Activated gamma-delta T cell (primary cell): ENCODE data around the gene PIK3R1.

ENCODE experiments used
- DNase-seq: peaks from one replicate; lab custom pipeline; 2025; lab: John Stamatoyannopoulos, UW

The PIK3R1 gene

GRCh38 chr5:68329554-68330255, 114.1 kb downstream of the PIK3R1 start:
- no peak for DNase-seq

DNA sequence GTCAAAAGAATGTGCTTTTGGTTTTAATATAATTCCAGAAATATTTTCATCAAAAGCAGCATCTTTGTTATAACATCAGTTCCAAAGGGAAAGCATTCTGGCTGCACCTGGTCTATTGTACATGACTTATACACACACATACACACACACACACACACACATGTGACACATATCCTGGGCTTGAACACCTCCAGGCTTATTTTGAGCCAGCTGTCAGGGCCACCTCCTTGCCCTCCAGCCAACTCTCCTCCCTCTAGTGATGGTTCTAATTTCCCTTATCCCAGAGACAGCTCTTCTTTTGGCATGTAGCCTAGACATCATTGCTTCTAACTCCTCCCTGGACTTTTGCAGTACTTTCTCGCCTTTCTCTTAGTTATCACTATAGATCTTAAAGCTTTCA, 115.0 kb downstream of the PIK3R1 start:
- DNase-seq: no peak

GRCh38 chr5:68331192-68332079, 115.9 kb downstream of the PIK3R1 start:
- no peak for DNase-seq

GRCh38 chr5:68332080-68332451, 116.5 kb downstream of the PIK3R1 start:
- no peak for DNase-seq

DNA sequence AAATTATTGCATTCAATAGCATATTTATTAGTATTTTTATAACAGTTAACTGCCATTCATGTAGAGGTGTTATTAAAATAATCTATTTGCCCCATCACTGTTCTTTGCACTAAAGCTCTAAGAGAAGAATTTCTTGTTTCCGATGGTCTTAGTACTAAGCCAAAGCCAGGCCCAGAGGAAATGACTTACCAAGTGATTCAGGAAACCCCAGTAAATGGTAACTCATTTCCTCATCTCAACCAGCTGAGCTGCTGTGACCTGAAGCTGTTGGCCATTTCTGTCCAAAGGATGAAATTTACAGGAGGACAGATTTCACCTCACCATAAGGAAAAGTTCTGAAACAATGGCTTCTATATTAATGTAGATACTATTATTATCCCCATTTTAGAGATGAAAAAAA, 117.0 kb downstream of the PIK3R1 start:
- no peak for DNase-seq

DNA sequence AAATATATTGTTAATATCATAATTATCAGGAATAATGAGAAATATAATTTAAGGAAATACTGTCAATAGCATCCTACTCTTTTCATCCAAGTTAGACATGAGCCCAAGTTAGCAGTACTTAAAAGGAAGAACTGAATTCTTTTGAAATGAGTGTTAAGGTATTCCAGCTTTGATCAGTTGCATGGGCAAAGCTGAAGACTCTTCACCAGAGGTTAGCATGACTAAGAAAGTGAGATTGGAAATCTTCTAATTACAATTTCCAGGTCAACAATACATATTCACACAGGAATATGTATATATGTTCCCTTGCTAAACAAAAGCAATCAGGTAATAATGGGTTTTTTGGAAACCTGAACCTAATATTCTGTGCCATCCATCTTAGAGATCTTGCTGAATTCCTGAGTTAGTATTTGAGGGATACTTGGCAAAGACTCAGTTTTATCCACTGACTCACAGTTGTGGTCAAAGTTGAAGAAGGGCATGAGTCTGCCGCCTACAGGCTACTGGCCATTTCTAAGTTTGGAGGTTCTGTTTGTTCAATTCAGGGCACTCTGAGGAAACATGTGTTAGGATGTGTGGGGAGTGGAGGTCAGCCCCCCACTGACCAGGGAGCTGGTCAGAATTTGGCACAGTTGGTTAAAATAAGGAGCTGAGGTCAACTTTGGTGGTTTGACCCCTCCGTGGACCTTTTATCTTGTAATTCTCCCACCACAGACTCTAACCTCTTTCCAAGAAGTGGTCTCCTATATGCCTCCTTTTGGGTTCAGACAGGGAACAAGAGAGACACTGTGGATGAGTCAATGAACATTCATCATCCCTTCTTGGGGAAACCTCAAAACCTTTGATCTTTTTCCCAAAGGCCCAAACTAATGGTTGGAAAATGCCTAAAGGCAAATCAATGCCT, 118.3 kb downstream of the PIK3R1 start:
- DNase-seq: no peak

- no peak for DNase-seq
Observed at GRCh38 chr5:68334553-68334886, 119.0 kb downstream of the PIK3R1 start.

DNA sequence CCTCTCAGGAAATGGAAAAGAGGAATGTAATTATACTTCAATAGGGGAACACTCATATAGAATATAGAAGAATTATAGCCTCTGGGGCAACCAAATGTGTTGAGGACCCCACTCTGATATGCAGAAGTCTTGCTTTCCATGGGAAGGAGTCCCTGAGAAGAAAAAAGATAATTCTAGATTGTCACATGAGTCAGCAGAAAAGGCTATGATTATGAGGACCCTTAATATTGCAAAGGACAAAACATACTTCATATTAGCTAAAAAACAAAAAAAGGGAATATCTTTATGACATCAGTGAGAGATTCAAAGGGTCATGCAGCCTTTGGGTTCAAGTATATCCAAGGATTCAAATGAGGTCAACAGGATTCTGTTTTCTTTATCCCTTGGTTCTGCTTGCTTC, 119.5 kb downstream of the PIK3R1 start:
- DNase-seq: no peak

DNA sequence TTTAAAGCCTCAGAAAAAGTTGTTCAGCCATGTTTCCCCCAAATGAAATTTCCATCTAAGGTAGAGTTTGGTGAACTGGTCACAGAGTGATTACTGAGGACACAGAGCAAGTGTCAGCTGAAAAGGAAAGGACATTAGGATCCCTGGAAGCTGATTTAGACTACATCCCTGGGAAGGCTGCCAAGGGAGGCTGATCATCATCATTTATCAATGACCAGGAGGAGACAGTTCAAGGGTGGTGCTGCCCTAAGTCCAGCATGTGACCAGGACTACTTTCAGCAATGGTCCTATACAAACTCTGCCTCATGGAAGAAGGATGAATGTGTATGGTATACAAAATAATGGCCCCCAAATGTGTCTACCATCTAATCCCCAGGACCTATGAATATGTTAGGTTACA, 120.6 kb downstream of the PIK3R1 start:
- DNase-seq: no peak

DNA sequence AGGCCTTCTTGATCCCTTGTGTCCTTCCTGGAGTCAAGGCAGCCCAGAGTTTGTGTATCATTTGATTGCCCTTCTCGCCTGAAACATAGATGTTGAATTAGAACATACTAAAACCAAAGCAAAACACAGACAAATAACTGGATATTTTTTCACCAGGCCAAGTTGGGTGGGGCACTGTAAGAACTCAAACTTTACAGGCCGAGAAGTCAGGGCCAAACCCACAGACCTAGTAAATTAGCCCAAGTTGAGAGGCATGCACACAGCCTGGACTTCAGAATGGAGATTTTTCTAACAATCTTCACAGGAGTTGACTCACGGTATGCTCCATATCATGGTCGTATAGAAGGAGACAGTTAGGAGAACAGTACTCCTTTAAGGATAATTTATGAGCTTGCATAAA, 121.7 kb downstream of the PIK3R1 start:
- no peak for DNase-seq

- no peak for DNase-seq
Observed at GRCh38 chr5:68339921-68340321, 124.4 kb downstream of the PIK3R1 start.

- no peak for DNase-seq
Observed at GRCh38 chr5:68341006-68341405, 125.5 kb downstream of the PIK3R1 start.

- DNase-seq: no peak
Observed at GRCh38 chr5:68342693-68343092, 127.1 kb downstream of the PIK3R1 start.

DNA sequence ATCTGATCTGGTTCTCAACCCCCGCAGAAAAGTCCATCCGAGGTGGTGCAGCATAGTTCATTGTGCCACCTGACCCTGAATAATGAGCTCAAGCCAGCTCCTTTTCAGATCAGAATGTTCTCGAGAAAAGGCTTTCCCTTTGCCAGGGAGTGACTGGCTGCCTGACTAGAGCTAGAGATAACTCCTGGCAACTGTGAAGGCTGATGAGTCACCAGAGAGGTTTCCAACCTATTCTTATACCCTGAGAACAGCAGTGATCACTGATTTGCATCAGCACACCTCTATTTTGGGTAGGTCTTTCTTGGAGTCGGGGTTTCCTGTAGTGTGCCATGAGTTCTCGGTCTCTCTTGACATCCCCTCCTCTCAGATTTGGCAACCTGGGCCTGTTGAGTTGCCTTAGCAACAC, 127.9 kb downstream of the PIK3R1 start:
- DNase-seq: no peak

- no peak for DNase-seq
Observed at GRCh38 chr5:68344447-68345111, 129.0 kb downstream of the PIK3R1 start.

DNA sequence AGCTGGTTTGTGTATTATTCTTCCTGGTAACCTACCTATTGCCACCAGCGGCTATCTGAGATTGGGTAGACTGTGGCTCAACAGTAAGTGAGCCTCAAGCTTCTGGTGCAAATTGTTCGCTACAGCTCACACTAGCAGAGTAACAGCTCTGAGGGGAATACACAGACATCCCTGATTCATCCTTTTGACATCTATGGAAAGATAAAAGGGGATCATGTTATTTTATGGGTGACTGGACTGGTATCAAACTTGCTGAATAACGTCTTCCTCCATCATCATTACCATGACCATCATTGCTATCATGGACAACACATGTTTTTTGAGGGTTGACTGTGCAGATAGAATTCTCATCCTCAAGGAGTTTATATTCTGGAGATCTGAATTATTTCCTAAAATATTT, 129.6 kb downstream of the PIK3R1 start:
- no peak for DNase-seq

- no peak for DNase-seq
Observed at GRCh38 chr5:68345582-68345981, 130.0 kb downstream of the PIK3R1 start.

GRCh38 chr5:68347536-68347935, 132.0 kb downstream of the PIK3R1 start:
- DNase-seq: no peak

DNA sequence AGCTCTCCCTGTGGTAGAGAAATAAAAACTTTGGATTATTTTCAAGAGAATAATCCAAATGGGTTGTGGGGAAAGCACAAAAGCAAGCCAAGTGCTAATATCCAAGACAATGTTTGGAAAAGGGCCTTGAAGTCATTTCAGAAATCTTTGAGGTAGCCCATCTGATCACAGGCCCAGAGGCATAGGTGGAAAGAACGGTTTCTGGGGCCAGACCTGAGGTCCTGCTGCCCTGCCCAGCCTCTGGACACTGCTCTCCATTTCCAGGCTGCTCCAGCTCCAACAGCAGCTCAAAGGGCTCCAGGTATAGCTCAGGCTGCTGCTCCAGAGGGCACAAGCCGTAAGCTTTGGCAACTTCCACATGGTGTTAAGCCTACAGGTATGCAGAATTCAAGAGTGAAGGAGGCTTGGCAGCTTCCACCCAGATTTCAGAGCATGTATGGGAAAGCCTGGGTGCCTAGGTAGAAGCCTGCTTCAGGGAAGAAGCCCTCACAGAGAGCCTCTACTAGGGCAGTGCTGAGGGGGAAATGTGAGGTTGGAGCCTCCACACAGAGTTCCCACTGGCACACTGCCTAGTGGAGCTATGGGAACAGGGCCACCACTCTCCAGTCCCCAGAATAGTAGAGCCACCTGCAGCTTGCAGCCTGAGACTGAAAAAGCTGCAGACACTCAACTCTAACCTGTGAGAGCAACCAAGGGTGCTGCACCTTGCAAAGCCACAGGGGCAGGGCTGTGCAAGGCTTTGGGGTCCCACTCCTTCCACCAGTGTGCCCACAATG, 133.1 kb downstream of the PIK3R1 start:
- DNase-seq: no peak

GRCh38 chr5:68350176-68350575, 134.6 kb downstream of the PIK3R1 start:
- DNase-seq: no peak
